ENCODE data around the gene TYRO3. TPM values are rescaled to one million over a fixed set of nuclear protein-coding genes. Genes with fewer than 3 reads are reported as not detected.
"Not testable (repeated sequence)": the region's sequence is repeated elsewhere in the genome, so short reads cannot be mapped to it uniquely, and the experiment has no call there.

TYRO3 gene
- total RNA-seq, 4 donors from 2014 or later: 4.6 to 8.7 (median 7.1) TPM

GRCh38 chr15:41591217-41591616 lies 32.2 kb downstream of the TYRO3 start:
- H3K27ac ChIP-seq (replicated peaks in 1 of 4); H3K36me3 ChIP-seq; H3K9me3 ChIP-seq; intact Hi-C loops (cut with DNase I); DNase-seq (ENCODE audit: extremely low spot score); H3K4me1 ChIP-seq; H3K4me3 ChIP-seq; H3K27me3 ChIP-seq: not testable (repeated sequence)
- 78% methylated on average over 6 of the region's 6 CpGs for WGBS

- 94% methylated on average over 8 of the region's 8 CpGs for WGBS
- H3K27ac ChIP-seq (replicated peaks in 1 of 4); H3K36me3 ChIP-seq; DNase-seq (ENCODE audit: extremely low spot score); H3K4me3 ChIP-seq; H3K4me1 ChIP-seq; H3K9me3 ChIP-seq; H3K27me3 ChIP-seq; intact Hi-C loops (cut with DNase I): not testable (repeated sequence)
These were observed 33.7 kb downstream of the TYRO3 start for GRCh38 chr15:41592718-41593117.

GRCh38 chr15:41594801-41595746 lies 36.1 kb downstream of the TYRO3 start:
- Histone ChIP-seq H3K27me3 (no peaks in the 10 kb centered on the region), H3K9me3 (no peaks in the 10 kb centered on the region), H3K4me3 (no peak overlapping the region), H3K36me3 (no peaks in the 10 kb centered on the region), H3K27ac (replicated peaks in 1 of 4) (no peak overlapping the region), H3K4me1 (no peaks in the 10 kb centered on the region)
- DNase-seq (ENCODE audit: extremely low spot score): no peak
- intact Hi-C loops (cut with DNase I): no loop called here
- no peak for TF ChIP-seq CTCF (IDR thresholded peaks at IDR 0.05)
- TF ChIP-seq POLR2AphosphoS5 (IDR thresholded peaks at IDR 0.05): no peak
- TF ChIP-seq POLR2A (IDR thresholded peaks at IDR 0.05; ENCODE audit: low read depth): no peak
- no peak for TF ChIP-seq EP300 (IDR thresholded peaks at IDR 0.05)
- 86% methylated on average over 10 of the region's 10 CpGs for WGBS

- no peak for DNase-seq (ENCODE audit: extremely low spot score)
These were observed 38.0 kb downstream of the TYRO3 start for GRCh38 chr15:41596972-41597371.

GRCh38 chr15:41597787-41598186 lies 38.8 kb downstream of the TYRO3 start:
- Histone ChIP-seq H3K36me3 (no peaks in the 10 kb centered on the region), H3K4me1 (no peaks in the 10 kb centered on the region), H3K27me3 (no peaks in the 10 kb centered on the region), H3K27ac (replicated peaks in 1 of 4) (no peak overlapping the region), H3K4me3 (no peak overlapping the region), H3K9me3 (no peaks in the 10 kb centered on the region)
- TF ChIP-seq POLR2A (IDR thresholded peaks at IDR 0.05; ENCODE audit: low read depth): no peak
- no peak for TF ChIP-seq POLR2AphosphoS5 (IDR thresholded peaks at IDR 0.05)
- TF ChIP-seq CTCF (IDR thresholded peaks at IDR 0.05): no peak
- TF ChIP-seq EP300 (IDR thresholded peaks at IDR 0.05): no peak
- whole genome bisulfite sequencing: 94% methylated on average over 5 of the region's 5 CpGs
- DNase-seq (ENCODE audit: extremely low spot score): no peak
- intact Hi-C loops (cut with DNase I): no loop called here

More at GRCh38 chr15:41596972-41597371, 38.0 kb downstream of the TYRO3 start:
- TF ChIP-seq CTCF (IDR thresholded peaks at IDR 0.05): no peak
- no peak for TF ChIP-seq POLR2A (IDR thresholded peaks at IDR 0.05; ENCODE audit: low read depth)
- no peak for TF ChIP-seq POLR2AphosphoS5 (IDR thresholded peaks at IDR 0.05)
- no peak for TF ChIP-seq EP300 (IDR thresholded peaks at IDR 0.05)
- Histone ChIP-seq H3K4me3 (no peak overlapping the region), H3K27ac (replicated peaks in 1 of 4) (no peak overlapping the region), H3K9me3 (no peaks in the 10 kb centered on the region), H3K36me3 (no peaks in the 10 kb centered on the region), H3K27me3 (no peaks in the 10 kb centered on the region), H3K4me1 (no peaks in the 10 kb centered on the region)
- intact Hi-C loops (cut with DNase I): no loop called here
- 96% methylated on average over 4 of the region's 4 CpGs for WGBS

Data from esophagus muscularis mucosa (tissue), 4 donors.